ENCODE data around the gene IFNK. TPM values are rescaled to one million over a fixed set of nuclear protein-coding genes. Genes with fewer than 3 reads are reported as not detected.

The IFNK gene
- total RNA-seq, 1 donor from 2014 or later, result not detected

DNA sequence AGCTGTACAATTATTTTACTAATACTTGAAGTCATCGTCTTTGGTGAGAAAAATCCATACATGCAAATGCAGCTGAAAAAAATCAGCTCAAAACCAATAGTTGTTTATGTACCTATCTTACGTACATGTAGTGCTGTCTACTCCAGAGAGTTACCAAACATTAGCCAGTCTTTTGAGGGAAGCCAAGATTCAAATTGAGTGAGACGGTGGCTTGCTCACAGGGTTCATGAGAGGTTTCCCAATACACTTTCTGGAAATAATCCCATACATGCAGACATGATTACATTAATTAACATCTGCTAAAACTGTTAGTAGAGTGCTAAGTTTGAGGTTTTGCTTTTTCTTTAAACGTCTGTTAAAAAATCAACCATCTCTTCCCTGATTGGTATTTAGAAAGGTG is 46.9 kb downstream of the IFNK start:
- H3K4me3 ChIP-seq (ENCODE audit: insufficient read depth, low read depth, low read length), result no peak overlapping the region
- no peaks in the 10 kb centered on the region for H3K27me3 ChIP-seq (ENCODE audit: insufficient read depth, low read length)
- H3K9me3 Mint-ChIP-seq (ENCODE audit: unreplicated experiment), result no peaks in the 10 kb centered on the region
- H3K4me1 Mint-ChIP-seq (ENCODE audit: low read depth, unreplicated experiment), result peaks cover 4% of the 10 kb centered on the region
- H3K27me3 Mint-ChIP-seq (ENCODE audit: low read depth, unreplicated experiment), result no peaks in the 10 kb centered on the region
- no peak for FAIRE-seq
- no peaks in the 10 kb centered on the region for H3K36me3 Mint-ChIP-seq (ENCODE audit: low read depth, unreplicated experiment)
- no peaks in the 10 kb centered on the region for H3K9me3 ChIP-seq (ENCODE audit: insufficient read depth, low read depth, low read length)
- H3K9ac ChIP-seq (ENCODE audit: low read length), result no peak overlapping the region
- no peaks in the 10 kb centered on the region for H3K4me1 ChIP-seq (ENCODE audit: insufficient read depth, low read length)
- no peak overlapping the region for H2AFZ ChIP-seq (ENCODE audit: low read depth, low read length)
- H4K20me1 ChIP-seq (ENCODE audit: insufficient read depth, low read length), result peaks cover 5% of the 10 kb centered on the region
- TF ChIP-seq EZH2 (IDR thresholded peaks at IDR 0.05; ENCODE audit: insufficient read depth, low read length), result no peak
- TF ChIP-seq, protein P1, sequence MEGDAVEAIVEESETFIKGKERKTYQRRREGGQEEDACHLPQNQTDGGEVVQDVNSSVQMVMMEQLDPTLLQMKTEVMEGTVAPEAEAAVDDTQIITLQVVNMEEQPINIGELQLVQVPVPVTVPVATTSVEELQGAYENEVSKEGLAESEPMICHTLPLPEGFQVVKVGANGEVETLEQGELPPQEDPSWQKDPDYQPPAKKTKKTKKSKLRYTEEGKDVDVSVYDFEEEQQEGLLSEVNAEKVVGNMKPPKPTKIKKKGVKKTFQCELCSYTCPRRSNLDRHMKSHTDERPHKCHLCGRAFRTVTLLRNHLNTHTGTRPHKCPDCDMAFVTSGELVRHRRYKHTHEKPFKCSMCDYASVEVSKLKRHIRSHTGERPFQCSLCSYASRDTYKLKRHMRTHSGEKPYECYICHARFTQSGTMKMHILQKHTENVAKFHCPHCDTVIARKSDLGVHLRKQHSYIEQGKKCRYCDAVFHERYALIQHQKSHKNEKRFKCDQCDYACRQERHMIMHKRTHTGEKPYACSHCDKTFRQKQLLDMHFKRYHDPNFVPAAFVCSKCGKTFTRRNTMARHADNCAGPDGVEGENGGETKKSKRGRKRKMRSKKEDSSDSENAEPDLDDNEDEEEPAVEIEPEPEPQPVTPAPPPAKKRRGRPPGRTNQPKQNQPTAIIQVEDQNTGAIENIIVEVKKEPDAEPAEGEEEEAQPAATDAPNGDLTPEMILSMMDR (IDR thresholded peaks at IDR 0.05; ENCODE audit: insufficient read depth, low read depth, low read length), result no peak
- H3K79me2 ChIP-seq (ENCODE audit: insufficient read depth, low read length), result no peaks in the 10 kb centered on the region
- H3K4me2 ChIP-seq (ENCODE audit: low read length), result no peak overlapping the region
- no peaks in the 10 kb centered on the region for H3K36me3 ChIP-seq (ENCODE audit: insufficient read depth, low read length)
- H3K27ac ChIP-seq (ENCODE audit: low read depth, low read length), result no peak overlapping the region
- DNase-seq (ENCODE audit: low read depth), result no peak
- no peak overlapping the region for H3K27ac Mint-ChIP-seq (ENCODE audit: unreplicated experiment)
- no peak overlapping the region for H3K4me3 Mint-ChIP-seq (ENCODE audit: unreplicated experiment)

DNA sequence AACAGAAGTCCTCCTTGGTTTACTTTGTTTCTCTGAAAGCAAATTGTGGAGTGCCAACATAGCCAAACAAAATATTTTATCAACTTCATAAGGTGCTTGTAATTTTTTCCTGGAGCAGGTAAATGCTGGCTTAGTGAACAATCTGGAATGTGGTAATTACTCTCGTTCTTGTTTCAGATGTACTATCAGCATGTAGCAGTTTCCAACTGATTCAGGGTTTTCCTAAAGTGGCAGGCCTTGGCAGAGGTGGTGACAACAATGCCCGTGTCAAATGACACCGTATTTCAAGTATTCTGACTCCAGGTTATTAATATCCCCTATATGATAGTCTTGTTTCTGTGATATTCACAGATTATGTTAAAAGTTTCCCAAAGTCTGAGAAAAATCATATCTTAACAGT is 48.0 kb downstream of the IFNK start:
- H3K4me3 ChIP-seq (ENCODE audit: insufficient read depth, low read depth, low read length), result peak overlapping the region; percentile 77
- no peaks in the 10 kb centered on the region for H3K27me3 ChIP-seq (ENCODE audit: insufficient read depth, low read length)
- no peak overlapping the region for H2AFZ ChIP-seq (ENCODE audit: low read depth, low read length)
- Mint-ChIP-seq H3K27ac (ENCODE audit: unreplicated experiment) (no peak overlapping the region), H3K9me3 (ENCODE audit: unreplicated experiment) (no peaks in the 10 kb centered on the region), H3K4me3 (ENCODE audit: unreplicated experiment) (peak overlapping the region; percentile 99), H3K36me3 (ENCODE audit: low read depth, unreplicated experiment) (no peaks in the 10 kb centered on the region), H3K4me1 (ENCODE audit: low read depth, unreplicated experiment) (peaks cover 4% of the 10 kb centered on the region), H3K27me3 (ENCODE audit: low read depth, unreplicated experiment) (no peaks in the 10 kb centered on the region)
- no peaks in the 10 kb centered on the region for H3K79me2 ChIP-seq (ENCODE audit: insufficient read depth, low read length)
- H3K36me3 ChIP-seq (ENCODE audit: insufficient read depth, low read length), result no peaks in the 10 kb centered on the region
- H3K4me1 ChIP-seq (ENCODE audit: insufficient read depth, low read length), result no peaks in the 10 kb centered on the region
- H3K9ac ChIP-seq (ENCODE audit: low read length), result peak overlapping the region; percentile 88
- FAIRE-seq (no peak), DNase-seq (ENCODE audit: low read depth) (no peak)
- peaks cover 5% of the 10 kb centered on the region for H4K20me1 ChIP-seq (ENCODE audit: insufficient read depth, low read length)
- H3K9me3 ChIP-seq (ENCODE audit: insufficient read depth, low read depth, low read length), result no peaks in the 10 kb centered on the region
- peak overlapping the region; percentile 85 for H3K4me2 ChIP-seq (ENCODE audit: low read length)
- H3K27ac ChIP-seq (ENCODE audit: low read depth, low read length), result peak overlapping the region; percentile 86
- TF ChIP-seq, protein P1 (IDR thresholded peaks at IDR 0.05; ENCODE audit: insufficient read depth, low read depth, low read length), result no peak
- TF ChIP-seq EZH2 (IDR thresholded peaks at IDR 0.05; ENCODE audit: insufficient read depth, low read length), result no peak

DNA sequence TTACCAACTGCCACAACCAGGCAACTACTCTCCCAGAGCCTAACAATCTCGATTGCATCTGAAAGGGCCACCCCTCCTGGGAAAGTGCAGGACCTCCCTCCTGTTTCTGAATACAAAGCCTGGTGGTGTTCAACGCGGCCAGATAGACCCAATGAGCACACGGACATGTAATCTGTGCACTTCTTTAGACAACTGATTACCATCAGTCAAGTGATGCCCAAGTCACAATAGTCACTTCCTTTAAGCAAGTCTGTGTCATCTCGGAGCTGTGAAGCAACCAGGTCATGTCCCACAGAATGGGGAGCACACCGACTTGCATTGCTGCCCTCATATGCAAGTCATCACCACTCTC is 48.5 kb downstream of the IFNK start:
- DNase-seq (ENCODE audit: low read depth) (peak; percentile 23), FAIRE-seq (no peak)
- Histone ChIP-seq H3K27me3 (ENCODE audit: insufficient read depth, low read length) (no peaks in the 10 kb centered on the region), H3K4me2 (ENCODE audit: low read length) (peak overlapping the region; percentile 85), H3K36me3 (ENCODE audit: insufficient read depth, low read length) (no peaks in the 10 kb centered on the region), H3K4me3 (ENCODE audit: insufficient read depth, low read depth, low read length) (peak overlapping the region; percentile 77), H4K20me1 (ENCODE audit: insufficient read depth, low read length) (peaks cover 4% of the 10 kb centered on the region), H3K9me3 (ENCODE audit: insufficient read depth, low read depth, low read length) (no peaks in the 10 kb centered on the region), H3K79me2 (ENCODE audit: insufficient read depth, low read length) (no peaks in the 10 kb centered on the region), H3K27ac (ENCODE audit: low read depth, low read length) (peak overlapping the region; percentile 86), H3K9ac (ENCODE audit: low read length) (peak overlapping the region; percentile 88), H3K4me1 (ENCODE audit: insufficient read depth, low read length) (no peaks in the 10 kb centered on the region), H2AFZ (ENCODE audit: low read depth, low read length) (peak overlapping the region; percentile 67)
- H3K9me3 Mint-ChIP-seq (ENCODE audit: unreplicated experiment), result no peaks in the 10 kb centered on the region
- H3K36me3 Mint-ChIP-seq (ENCODE audit: low read depth, unreplicated experiment), result no peaks in the 10 kb centered on the region
- TF ChIP-seq, protein P1 (IDR thresholded peaks at IDR 0.05; ENCODE audit: insufficient read depth, low read depth, low read length), result no peak
- TF ChIP-seq EZH2 (IDR thresholded peaks at IDR 0.05; ENCODE audit: insufficient read depth, low read length), result no peak
- H3K27ac Mint-ChIP-seq (ENCODE audit: unreplicated experiment), result peak overlapping the region; percentile 51
- peaks cover 4% of the 10 kb centered on the region for H3K4me1 Mint-ChIP-seq (ENCODE audit: low read depth, unreplicated experiment)
- no peaks in the 10 kb centered on the region for H3K27me3 Mint-ChIP-seq (ENCODE audit: low read depth, unreplicated experiment)
- peak overlapping the region; percentile 99 for H3K4me3 Mint-ChIP-seq (ENCODE audit: unreplicated experiment)

Data from astrocyte (in vitro differentiated cells and primary cell).